Measurements from ENCODE around the gene SIRT3. TPM values are rescaled to one million over a fixed set of nuclear protein-coding genes. Genes with fewer than 3 reads are reported as not detected.

SIRT3 gene
- total and polyA plus RNA-seq, 2 of the 4 experiments (the other 2 are of a cell fraction), result 5.4 to 18.6 TPM

GRCh38 chr11:205221-206001 is 30.7 kb downstream of the SIRT3 start:
- 94% methylated on average over 8 of the region's 16 CpGs; no CpG with 5 or more reads in 1 of the 2 experiments for WGBS, 2 experiments (ENCODE audit: extremely low coverage in 2 of 2, insufficient read length in 1 of 2)
- H3K4me3 ChIP-seq (ENCODE audit: insufficient read depth, low read depth, low read length), result 0 out of 2 replicates have a peak overlapping the region, but pooled peaks have one; percentile 70
- intact Hi-C loops (cut with micrococcal nuclease), result loop anchor here (2.0 to 5.0 kb wide), 4 partner anchors 102 to 312 kb away; partner anchors contain the start of gene IFITM2
- ATAC-seq (ENCODE audit: low read depth) (no peak), DNase-seq (no peak)
- H2BK15ac ChIP-seq (ENCODE audit: low read depth, low read length), result no peak overlapping the region
- no peak overlapping the region for H3K4ac ChIP-seq (ENCODE audit: low read depth, low read length)
- H2BK20ac ChIP-seq (ENCODE audit: low read depth, low read length), result no peak overlapping the region
- H3K9ac ChIP-seq (ENCODE audit: low read depth, low read length), result peak overlapping the region; percentile 95
- no peaks in the 10 kb centered on the region for H3K27me3 ChIP-seq (ENCODE audit: control insufficient read depth, insufficient read depth, low read length)
- dilution Hi-C loops (cut with HindIII; ENCODE audit: low sequenced_read_pairs, unreplicated experiment), result no loop called here
- peak overlapping the region; percentile 94 for H3K4me2 ChIP-seq (ENCODE audit: low read depth, low read length)
- no peak overlapping the region for H4K91ac ChIP-seq (ENCODE audit: insufficient read depth, low read depth, low read length)
- no peak overlapping the region for H2AFZ ChIP-seq (replicated peaks; ENCODE audit: low read length, poor library complexity)
- no peak for TF ChIP-seq FOS (IDR thresholded peaks at IDR 0.05; ENCODE audit: low read depth, low read length)
- no peak for TF ChIP-seq MAFK (IDR thresholded peaks at IDR 0.05; ENCODE audit: low read depth, low read length)
- TF ChIP-seq MAZ (IDR thresholded peaks at IDR 0.05; ENCODE audit: borderline replicate concordance, low read depth, low read length), result no peak
- no peak for TF ChIP-seq CHD1 (IDR thresholded peaks at IDR 0.05; ENCODE audit: low read depth, low read length)
- no peak for TF ChIP-seq SMC3 (IDR thresholded peaks at IDR 0.05; ENCODE audit: low read depth, low read length)
- no peak for TF ChIP-seq BHLHE40 (IDR thresholded peaks at IDR 0.05; ENCODE audit: low read depth, low read length)
- no peak overlapping the region for H2BK5ac ChIP-seq (ENCODE audit: low read depth, low read length, poor library complexity, severe bottlenecking)
- H3K79me1 ChIP-seq (ENCODE audit: low read depth in 1 of 2, low read length in 2 of 2), result peaks cover 34 to 86% of the 10 kb centered on the region in 2 experiments; a peak in 3 of 4 replicates
- H2AK9ac ChIP-seq (replicated peaks; ENCODE audit: low read depth, low read length, poor library complexity), result peak overlapping the region; percentile 25
- no peaks in the 10 kb centered on the region for H3K9me3 ChIP-seq (ENCODE audit: control insufficient read depth, insufficient read depth, low read length)
- no peak overlapping the region for H4K8ac ChIP-seq (ENCODE audit: low read depth in 2 of 2, low read length in 2 of 2)
- H3K14ac ChIP-seq (replicated peaks; ENCODE audit: low read depth, low read length), result no peak overlapping the region
- BruUV-seq (replicated peaks), result no TSS peak
- no peak overlapping the region for H4K5ac ChIP-seq (ENCODE audit: low read depth, low read length)
- peaks cover 29% of the 10 kb centered on the region for H3K9me1 ChIP-seq (ENCODE audit: insufficient read depth, low read length)
- no peak overlapping the region for H3K56ac ChIP-seq (ENCODE audit: extremely low read depth, insufficient read depth, low read length)
- no peak overlapping the region; the same call in 1 of the 2 replicates for H2AK5ac ChIP-seq (ENCODE audit: low read depth, low read length)
- CTCF ChIA-PET, result no interaction called here
- no peak overlapping the region for H3K18ac ChIP-seq (ENCODE audit: low read depth, low read length)
- in situ Hi-C loops (cut with MboI; ENCODE audit: low sequenced_read_pairs), result no loop called here
- 0 out of 2 replicates have a peak overlapping the region, but pooled peaks have one; percentile 23 for H3K23ac ChIP-seq (ENCODE audit: low read depth, low read length)
- no peak overlapping the region for H2BK120ac ChIP-seq (ENCODE audit: low read depth, low read length)
- H4K20me1 ChIP-seq (ENCODE audit: insufficient read depth, low read length), result peaks cover 82% of the 10 kb centered on the region
- POLR2A ChIA-PET (ENCODE audit: unreplicated experiment), result no interaction called here
- peaks cover 18% of the 10 kb centered on the region for H3K4me1 ChIP-seq (ENCODE audit: control insufficient read depth, insufficient read depth, low read length)
- peaks cover 51% of the 10 kb centered on the region for H3K36me3 ChIP-seq (ENCODE audit: control insufficient read depth, insufficient read depth, low read length)
- no peak overlapping the region for H3K27ac ChIP-seq (ENCODE audit: insufficient read depth, low read length)

Measured in IMR-90 (cell line).